ENCODE data around the gene VAC14. TPM values are rescaled to one million over a fixed set of nuclear protein-coding genes. Genes with fewer than 3 reads are reported as not detected.

Gene VAC14
- total RNA-seq, 4 donors from 2014 or later: 44.0 to 106 (median 64.5) TPM

- no peak for DNase-seq
These were observed 121.1 kb downstream of the VAC14 start for GRCh38 chr16:70679671-70680494.

GRCh38 chr16:70678898-70679670 lies 121.9 kb downstream of the VAC14 start:
- no peak for TF ChIP-seq POLR2A (IDR thresholded peaks at IDR 0.05)
- Histone ChIP-seq H3K36me3 (peaks cover 0 to 47% (median 0%) of the 10 kb centered on the region in 3 donors), H3K4me1 (peaks cover 0 to 37% (median 0%) of the 10 kb centered on the region in 4 donors), H3K27ac (peak overlapping the region in 1 of 4 donors; percentile 10), H3K4me3 (no peak overlapping the region), H3K27me3 (no peaks in the 10 kb centered on the region), H3K9me3 (no peaks in the 10 kb centered on the region)
- DNase-seq: no peak

More at GRCh38 chr16:70679671-70680494, 121.1 kb downstream of the VAC14 start:
- TF ChIP-seq POLR2A (IDR thresholded peaks at IDR 0.05): no peak
- peak in 4 of 6 experiments; percentile 14 to 74 (median 63) for TF ChIP-seq CTCF (IDR thresholded peaks at IDR 0.05)
- Histone ChIP-seq H3K4me1 (peaks cover 0 to 37% (median under 1%) of the 10 kb centered on the region in 4 donors), H3K4me3 (peak overlapping the region in 1 of 4 donors; percentile 23), H3K27ac (peak overlapping the region in 2 of 4 donors; percentile 35 to 79), H3K9me3 (no peaks in the 10 kb centered on the region), H3K27me3 (no peaks in the 10 kb centered on the region), H3K36me3 (peaks cover 0 to 40% (median 0%) of the 10 kb centered on the region in 3 donors)

GRCh38 chr16:70678121-70678897 lies 122.6 kb downstream of the VAC14 start:
- Histone ChIP-seq H3K4me1 (peaks cover 0 to 32% (median 0%) of the 10 kb centered on the region in 4 donors), H3K27me3 (no peaks in the 10 kb centered on the region), H3K9me3 (no peaks in the 10 kb centered on the region), H3K36me3 (peaks cover 0 to 50% (median 0%) of the 10 kb centered on the region in 3 donors), H3K4me3 (no peak overlapping the region), H3K27ac (peak overlapping the region in 1 of 4 donors; percentile 10)
- no peak for TF ChIP-seq POLR2A (IDR thresholded peaks at IDR 0.05)
- DNase-seq: no peak

GRCh38 chr16:70677499-70678120 lies 123.3 kb downstream of the VAC14 start:
- Histone ChIP-seq H3K27ac (no peak overlapping the region), H3K27me3 (no peaks in the 10 kb centered on the region), H3K36me3 (peaks cover 0 to 57% (median 0%) of the 10 kb centered on the region in 3 donors), H3K9me3 (no peaks in the 10 kb centered on the region), H3K4me1 (peaks cover 0 to 25% (median 0%) of the 10 kb centered on the region in 4 donors), H3K4me3 (no peak overlapping the region)
- TF ChIP-seq CTCF (IDR thresholded peaks at IDR 0.05): no peak
- DNase-seq: no peak

GRCh38 chr16:70676675-70677498 lies 124.1 kb downstream of the VAC14 start:
- no peak for TF ChIP-seq CTCF (IDR thresholded peaks at IDR 0.05)
- DNase-seq: no peak
- Histone ChIP-seq H3K27ac (no peak overlapping the region), H3K4me3 (no peak overlapping the region), H3K4me1 (peaks cover 0 to 18% (median 0%) of the 10 kb centered on the region in 4 donors), H3K36me3 (peaks cover 0 to 57% (median 0%) of the 10 kb centered on the region in 3 donors), H3K9me3 (no peaks in the 10 kb centered on the region), H3K27me3 (no peaks in the 10 kb centered on the region)

Data from Peyer's patch (tissue), 4 donors.